LNCAP (cell line): Measurements from ENCODE around the gene ATP2B3.

Experiments used
- TF ChIP-seq, protein P1 (sequence below): fragments of 450-650 bp; IDR thresholded peaks from 2 replicates; pipeline ENCODE4 v1.5.1; 2017; ENCODE audit warnings: mild to moderate bottlenecking

Gene ATP2B3

DNA sequence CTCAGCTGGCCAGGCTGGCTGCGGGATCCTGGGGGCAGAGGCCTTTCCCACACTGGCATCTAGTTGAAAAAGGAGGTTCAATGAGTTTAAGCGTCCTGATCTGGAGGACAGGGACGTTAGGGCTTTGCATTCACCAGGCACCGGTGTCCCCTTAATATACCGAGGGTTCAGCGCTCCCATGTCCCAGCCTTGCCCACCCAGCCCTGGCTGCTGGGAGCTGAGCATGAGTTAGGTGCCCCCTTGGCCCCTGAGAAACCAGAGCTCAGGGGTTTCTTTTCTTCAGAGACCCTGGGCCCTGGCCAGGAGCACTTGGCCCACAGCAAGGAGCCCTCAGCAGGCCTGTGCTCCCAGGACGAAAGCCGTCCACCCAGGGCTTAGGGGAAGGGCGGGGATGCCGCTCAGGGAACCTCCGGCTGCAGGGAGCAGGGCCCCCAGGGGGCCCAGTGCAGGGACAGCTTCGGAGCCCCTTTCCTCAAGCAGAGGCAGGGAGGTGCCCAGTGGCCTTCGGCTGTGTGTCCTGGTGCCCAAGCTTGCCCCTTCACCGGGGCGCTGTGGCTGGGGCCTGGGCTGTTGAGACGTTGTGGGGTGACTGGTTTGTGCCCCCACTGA lies 108.7 kb downstream of the ATP2B3 start:
- TF ChIP-seq, protein P1, sequence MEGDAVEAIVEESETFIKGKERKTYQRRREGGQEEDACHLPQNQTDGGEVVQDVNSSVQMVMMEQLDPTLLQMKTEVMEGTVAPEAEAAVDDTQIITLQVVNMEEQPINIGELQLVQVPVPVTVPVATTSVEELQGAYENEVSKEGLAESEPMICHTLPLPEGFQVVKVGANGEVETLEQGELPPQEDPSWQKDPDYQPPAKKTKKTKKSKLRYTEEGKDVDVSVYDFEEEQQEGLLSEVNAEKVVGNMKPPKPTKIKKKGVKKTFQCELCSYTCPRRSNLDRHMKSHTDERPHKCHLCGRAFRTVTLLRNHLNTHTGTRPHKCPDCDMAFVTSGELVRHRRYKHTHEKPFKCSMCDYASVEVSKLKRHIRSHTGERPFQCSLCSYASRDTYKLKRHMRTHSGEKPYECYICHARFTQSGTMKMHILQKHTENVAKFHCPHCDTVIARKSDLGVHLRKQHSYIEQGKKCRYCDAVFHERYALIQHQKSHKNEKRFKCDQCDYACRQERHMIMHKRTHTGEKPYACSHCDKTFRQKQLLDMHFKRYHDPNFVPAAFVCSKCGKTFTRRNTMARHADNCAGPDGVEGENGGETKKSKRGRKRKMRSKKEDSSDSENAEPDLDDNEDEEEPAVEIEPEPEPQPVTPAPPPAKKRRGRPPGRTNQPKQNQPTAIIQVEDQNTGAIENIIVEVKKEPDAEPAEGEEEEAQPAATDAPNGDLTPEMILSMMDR = no peak

GRCh38 chrX:153626863-153627674 lies 109.6 kb downstream of the ATP2B3 start:
- TF ChIP-seq, protein P1 = no peak

DNA sequence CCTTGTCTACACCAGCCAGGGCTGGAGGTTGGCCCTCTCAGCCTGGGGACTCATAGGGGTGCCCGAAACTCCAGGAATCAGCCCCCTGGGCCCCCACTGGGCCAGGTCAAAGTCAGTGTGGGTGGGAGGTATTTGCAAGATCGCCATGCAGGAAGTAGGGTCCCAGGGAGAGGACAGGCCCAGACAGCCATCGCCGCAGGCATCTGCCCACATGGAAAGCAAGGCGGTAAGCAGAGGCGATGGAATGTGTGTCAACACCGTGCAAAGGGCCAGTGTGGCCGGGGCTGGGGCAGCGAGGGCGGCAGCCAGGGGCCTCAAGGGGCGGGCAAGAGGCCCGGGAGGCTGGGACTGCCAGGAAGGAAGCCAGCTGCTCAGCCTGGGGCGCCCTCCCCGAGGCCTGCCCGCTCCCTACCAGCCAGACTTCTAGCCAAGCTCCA lies 110.3 kb downstream of the ATP2B3 start:
- TF ChIP-seq, protein P1 = no peak

GRCh38 chrX:153628129-153628528 lies 110.7 kb downstream of the ATP2B3 start:
- TF ChIP-seq, protein P1 = no peak

GRCh38 chrX:153628665-153629064 lies 111.2 kb downstream of the ATP2B3 start:
- TF ChIP-seq, protein P1 = no peak

DNA sequence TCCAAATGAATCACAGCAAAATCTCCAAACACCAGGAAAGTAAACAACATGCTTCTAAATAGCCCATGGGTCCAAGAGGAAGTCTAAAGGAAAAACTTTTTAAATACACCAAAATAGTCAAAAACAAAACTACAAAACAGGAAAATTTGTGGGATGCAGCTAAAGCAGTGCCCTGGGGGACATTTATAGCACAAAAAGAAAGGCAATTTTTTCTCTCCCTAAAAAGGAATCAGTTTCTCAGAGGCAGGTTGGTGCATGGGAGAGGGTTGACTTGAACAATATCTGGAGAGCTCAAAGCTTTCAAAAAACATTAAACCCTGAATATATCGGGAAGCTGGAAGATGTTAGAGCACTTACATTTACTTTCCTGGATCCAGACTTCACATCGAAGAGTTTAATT lies 113.9 kb downstream of the ATP2B3 start:
- TF ChIP-seq, protein P1 = no peak

DNA sequence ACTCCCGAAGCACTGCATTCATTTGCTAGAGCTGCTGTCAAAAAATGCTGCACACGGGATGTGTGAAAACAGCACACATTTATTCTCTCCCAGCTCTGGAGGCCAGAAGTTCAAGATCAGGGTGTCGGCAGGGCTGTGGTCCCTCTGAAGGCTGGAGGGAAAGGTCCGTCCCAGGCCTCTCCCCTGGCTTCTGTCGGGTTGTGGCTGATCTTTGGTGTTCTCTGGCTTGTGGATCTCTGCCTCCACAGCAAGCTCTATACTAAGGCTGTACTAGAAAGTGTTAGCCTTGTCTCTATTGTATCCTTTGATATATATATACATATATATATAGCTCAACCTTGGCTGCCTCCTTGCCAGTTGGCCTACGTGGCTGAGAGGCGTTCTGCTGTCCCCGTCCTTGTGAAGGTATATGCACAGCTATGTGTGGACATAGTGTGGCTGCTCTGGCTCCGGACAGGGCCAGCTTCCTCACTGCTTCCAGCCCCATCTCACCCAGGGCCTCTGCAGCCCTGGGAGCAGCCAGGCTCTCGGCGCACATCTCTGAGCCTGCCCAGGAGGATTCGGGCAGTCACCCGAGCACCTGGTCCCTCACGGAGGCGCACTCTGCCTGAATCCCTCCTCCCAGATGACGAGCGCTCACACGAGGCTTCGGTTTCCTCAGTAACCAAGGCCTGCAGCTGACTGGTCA lies 114.6 kb downstream of the ATP2B3 start:
- TF ChIP-seq, protein P1 = no peak
